ENCODE data around the gene ELL2. TPM values are rescaled to one million over a fixed set of nuclear protein-coding genes. Genes with fewer than 3 reads are reported as not detected.

Gene ELL2
- total and polyA plus RNA-seq, 9 of the 15 experiments (the other 6 are each of a cell fraction or from before 2014, with no cell fraction given), result 4.3 to 18.3 (median 14.5) TPM

GRCh38 chr5:95949810-95950209, 11.8 kb downstream of the ELL2 start:
- no peaks in the 10 kb centered on the region for H3K9me1 ChIP-seq (ENCODE audit: control insufficient read depth, insufficient read depth, low read length)
- H3K79me2 ChIP-seq (ENCODE audit: control insufficient read depth, insufficient read depth, low read length), result peaks cover 78% of the 10 kb centered on the region
- ATAC-seq, result no peak
- CTCF ChIA-PET (ENCODE audit: low intra/inter-chr PET ratio), result interaction anchor here (0.5 kb wide), 1 partner anchor 81 kb away, joined by 3 read pairs; no protein-coding TSS in a partner anchor
- no peak overlapping the region for H2AFZ ChIP-seq (ENCODE audit: low read depth, low read length)
- in situ Hi-C loops (cut with MboI) (no loop called here), intact Hi-C loops (cut with micrococcal nuclease) (no loop called here)
- H4K20me1 ChIP-seq (replicated peaks; ENCODE audit: control insufficient read depth, insufficient read depth, low read length), result 0 out of 2 replicates have a peak, but pooled peaks cover 2% of the 10 kb centered on the region
- 50% methylated on average over 1 of the region's 1 CpG for WGBS (ENCODE audit: insufficient coverage, low coverage, missing lambda C conversion rate)
- no peaks in the 10 kb centered on the region for H3K27me3 ChIP-seq (ENCODE audit: control insufficient read depth in 2 of 2, insufficient read depth in 2 of 2, low read length in 2 of 2)
- TF ChIP-seq MED1 (CRISPR knock-in tag; IDR thresholded peaks at IDR 0.05; ENCODE audit: borderline replicate concordance) (no peak), TARDBP (IDR thresholded peaks at IDR 0.05) (no peak), THAP12 (CRISPR knock-in tag; IDR thresholded peaks at IDR 0.05) (no peak), CREB5 (CRISPR knock-in tag; IDR thresholded peaks at IDR 0.05) (no peak), ATF4 (CRISPR knock-in tag; IDR thresholded peaks at IDR 0.05) (no peak), VEZF1 (CRISPR knock-in tag; IDR thresholded peaks at IDR 0.05) (no peak), SREBF1 (IDR thresholded peaks at IDR 0.05; ENCODE audit: borderline replicate concordance, low read depth, low read length) (no peak)
- TF ChIP-seq, protein P1, sequence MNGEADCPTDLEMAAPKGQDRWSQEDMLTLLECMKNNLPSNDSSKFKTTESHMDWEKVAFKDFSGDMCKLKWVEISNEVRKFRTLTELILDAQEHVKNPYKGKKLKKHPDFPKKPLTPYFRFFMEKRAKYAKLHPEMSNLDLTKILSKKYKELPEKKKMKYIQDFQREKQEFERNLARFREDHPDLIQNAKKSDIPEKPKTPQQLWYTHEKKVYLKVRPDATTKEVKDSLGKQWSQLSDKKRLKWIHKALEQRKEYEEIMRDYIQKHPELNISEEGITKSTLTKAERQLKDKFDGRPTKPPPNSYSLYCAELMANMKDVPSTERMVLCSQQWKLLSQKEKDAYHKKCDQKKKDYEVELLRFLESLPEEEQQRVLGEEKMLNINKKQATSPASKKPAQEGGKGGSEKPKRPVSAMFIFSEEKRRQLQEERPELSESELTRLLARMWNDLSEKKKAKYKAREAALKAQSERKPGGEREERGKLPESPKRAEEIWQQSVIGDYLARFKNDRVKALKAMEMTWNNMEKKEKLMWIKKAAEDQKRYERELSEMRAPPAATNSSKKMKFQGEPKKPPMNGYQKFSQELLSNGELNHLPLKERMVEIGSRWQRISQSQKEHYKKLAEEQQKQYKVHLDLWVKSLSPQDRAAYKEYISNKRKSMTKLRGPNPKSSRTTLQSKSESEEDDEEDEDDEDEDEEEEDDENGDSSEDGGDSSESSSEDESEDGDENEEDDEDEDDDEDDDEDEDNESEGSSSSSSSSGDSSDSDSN (IDR thresholded peaks at IDR 0.05; ENCODE audit: borderline replicate concordance in 1 of 2, low read depth in 2 of 2, low read length in 2 of 2), result no peak
- H3K4me2 ChIP-seq (ENCODE audit: insufficient read depth, low read length), result no peak overlapping the region
- DNase-seq (ENCODE audit: extremely low read depth in 1 of 4, low spot score in 3 of 4), result no peak
- POLR2A ChIA-PET, result interaction anchor here (2.7 kb wide), 1 partner anchor 12 kb away, joined by 12 read pairs; the partner anchor contains the start of gene ELL2
- no TSS peak for BruUV-seq (replicated peaks)
- no peaks in the 10 kb centered on the region; the same call in 2 of the 3 replicates for H3K36me3 ChIP-seq (ENCODE audit: control insufficient read depth, insufficient read depth, low read length)
- H3K9me3 ChIP-seq (replicated peaks; ENCODE audit: control insufficient read depth, insufficient read depth, low read depth, low read length), result no peaks in the 10 kb centered on the region
- H3K4me1 ChIP-seq (replicated peaks in 1 of 2; ENCODE audit: control insufficient read depth in 2 of 2, insufficient read depth in 2 of 2, low read length in 2 of 2), result peaks cover 7 to 29% of the 10 kb centered on the region in 2 experiments; a peak in 3 of 5 replicates
- FAIRE-seq, result no peak
- no peak overlapping the region for H3K4me3 ChIP-seq
- no peak overlapping the region for H3K27ac ChIP-seq (ENCODE audit: extremely low read depth, low read depth, low read length)
- no peak overlapping the region; a peak in 1 of 4 replicates for H3K9ac ChIP-seq (ENCODE audit: insufficient read depth in 1 of 2, low read depth in 2 of 2, low read length in 2 of 2)

Data from K562 (cell line).